HG02840 (cell line): ENCODE measurements around the gene R3HDM1.
"Not testable (repeated sequence)": the region's sequence is repeated elsewhere in the genome, so short reads cannot be mapped to it uniquely, and the experiment has no call there.

Experiments used
- ATAC-seq: cut with Tn5 transposase; IDR thresholded peaks from one replicate; pipeline ENCODE4 v1.9.1; 2021; ENCODE audit warnings: mild to moderate bottlenecking, moderate library complexity, moderate number of reproducible peaks; ENCODE audit not compliant: unreplicated experiment, low FRiP score

R3HDM1 gene

DNA sequence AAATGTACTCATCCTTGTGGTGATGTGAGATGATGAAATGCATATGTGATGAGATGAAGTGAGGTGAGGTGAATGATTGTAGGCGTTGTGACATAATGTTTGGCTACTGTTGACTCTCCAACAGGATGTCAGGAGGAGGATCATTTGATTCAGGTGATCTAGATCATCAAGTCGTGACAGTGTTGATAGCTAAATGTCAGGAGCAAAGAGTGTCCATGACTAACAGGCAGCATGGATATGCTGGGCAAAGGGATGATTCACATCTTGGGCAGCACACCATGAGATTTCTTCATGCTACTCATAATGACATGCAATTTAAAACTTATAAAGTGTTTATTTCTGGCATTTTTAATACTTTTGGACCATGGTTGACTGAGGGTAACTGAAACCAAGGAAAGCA lies 170.2 kb downstream of the R3HDM1 start:
- no peak for ATAC-seq

- no peak for ATAC-seq
Observed at GRCh38 chr2:135703300-135703699, 172.0 kb downstream of the R3HDM1 start.

- ATAC-seq, result not testable (repeated sequence)
Observed at GRCh38 chr2:135704075-135704474, 172.8 kb downstream of the R3HDM1 start.

GRCh38 chr2:135708159-135708558 lies 176.9 kb downstream of the R3HDM1 start:
- no peak for ATAC-seq

DNA sequence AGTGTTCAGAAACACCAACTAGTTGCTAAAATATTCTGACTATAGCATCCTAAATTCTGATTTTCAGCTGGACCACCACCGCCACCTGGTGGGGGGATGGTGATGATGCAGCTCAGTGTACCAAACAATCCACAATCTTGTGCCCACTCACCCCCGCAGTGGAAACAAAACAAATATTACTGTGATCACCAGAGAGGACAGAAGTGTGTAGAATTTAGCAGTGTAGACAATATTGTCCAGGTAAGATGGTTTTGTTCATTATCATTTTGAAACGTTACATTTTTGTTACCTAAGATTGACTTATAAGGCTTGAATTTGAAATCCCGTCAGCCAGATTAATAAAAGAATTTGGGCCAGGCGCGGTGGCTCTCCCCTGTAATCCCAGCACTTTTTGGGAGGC lies 178.7 kb downstream of the R3HDM1 start:
- ATAC-seq, result no peak

DNA sequence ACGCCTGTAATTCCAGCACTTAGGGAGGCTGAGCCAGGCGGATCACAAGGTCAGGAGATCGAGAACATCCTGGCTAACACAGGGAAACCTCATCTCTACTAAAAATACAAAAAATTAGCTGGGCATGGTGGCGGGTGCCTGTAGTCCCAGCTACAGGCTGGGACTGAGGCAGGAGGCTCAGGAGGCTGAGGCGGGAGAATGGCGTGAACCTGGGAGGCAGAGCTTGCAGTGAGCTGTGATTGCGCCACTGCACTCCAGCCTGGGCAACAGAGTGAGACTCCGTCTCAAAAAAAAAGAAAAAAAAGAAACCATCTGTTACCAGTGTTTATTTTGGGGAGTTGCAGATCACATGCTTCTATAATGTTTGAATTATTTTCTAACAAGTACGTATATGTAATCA lies 183.8 kb downstream of the R3HDM1 start:
- ATAC-seq, result not testable (repeated sequence)

GRCh38 chr2:135728064-135728743 lies 196.9 kb downstream of the R3HDM1 start:
- ATAC-seq, result no peak

- ATAC-seq, result no peak
Observed at GRCh38 chr2:135732561-135732960, 201.3 kb downstream of the R3HDM1 start.

- no peak for ATAC-seq
Observed at GRCh38 chr2:135733045-135733444, 201.8 kb downstream of the R3HDM1 start.

GRCh38 chr2:135736546-135736945 lies 205.3 kb downstream of the R3HDM1 start:
- ATAC-seq, result no peak

DNA sequence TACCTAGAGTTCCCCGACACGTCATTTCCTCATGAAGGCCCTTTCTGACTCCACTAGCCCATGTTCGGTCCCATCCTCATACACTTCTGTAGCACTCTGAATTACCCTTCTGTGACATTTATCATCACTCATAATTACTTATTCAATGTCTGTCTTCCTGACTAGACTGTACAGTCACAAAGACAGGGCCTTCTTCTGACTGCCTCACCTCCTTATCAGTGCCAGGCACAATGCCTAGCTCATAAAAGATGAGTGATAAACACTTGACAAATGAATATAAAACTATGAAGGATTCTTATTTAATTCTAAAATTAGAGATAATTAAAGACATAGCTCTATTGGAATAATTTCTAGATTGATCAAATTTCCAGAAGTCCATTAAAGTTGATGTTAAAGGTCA lies 208.9 kb downstream of the R3HDM1 start:
- ATAC-seq, result no peak

DNA sequence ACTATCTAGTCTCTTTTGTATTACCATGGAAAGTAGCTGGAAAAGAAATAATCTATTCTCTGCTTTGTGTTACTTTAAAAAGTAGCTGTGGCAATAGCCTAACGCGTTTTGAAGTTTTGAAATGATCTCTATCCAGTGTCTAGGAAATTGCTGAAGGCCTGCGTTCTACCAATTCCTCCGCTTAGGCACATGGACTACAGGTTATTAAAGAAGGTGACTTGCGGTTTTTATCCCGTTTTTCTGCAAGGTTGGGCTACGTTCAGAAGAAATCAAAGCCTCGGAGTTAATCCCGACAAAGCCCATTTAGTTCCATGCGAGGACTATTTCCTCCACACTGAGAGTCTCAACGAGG lies 209.7 kb downstream of the R3HDM1 start:
- ATAC-seq, result no peak

DNA sequence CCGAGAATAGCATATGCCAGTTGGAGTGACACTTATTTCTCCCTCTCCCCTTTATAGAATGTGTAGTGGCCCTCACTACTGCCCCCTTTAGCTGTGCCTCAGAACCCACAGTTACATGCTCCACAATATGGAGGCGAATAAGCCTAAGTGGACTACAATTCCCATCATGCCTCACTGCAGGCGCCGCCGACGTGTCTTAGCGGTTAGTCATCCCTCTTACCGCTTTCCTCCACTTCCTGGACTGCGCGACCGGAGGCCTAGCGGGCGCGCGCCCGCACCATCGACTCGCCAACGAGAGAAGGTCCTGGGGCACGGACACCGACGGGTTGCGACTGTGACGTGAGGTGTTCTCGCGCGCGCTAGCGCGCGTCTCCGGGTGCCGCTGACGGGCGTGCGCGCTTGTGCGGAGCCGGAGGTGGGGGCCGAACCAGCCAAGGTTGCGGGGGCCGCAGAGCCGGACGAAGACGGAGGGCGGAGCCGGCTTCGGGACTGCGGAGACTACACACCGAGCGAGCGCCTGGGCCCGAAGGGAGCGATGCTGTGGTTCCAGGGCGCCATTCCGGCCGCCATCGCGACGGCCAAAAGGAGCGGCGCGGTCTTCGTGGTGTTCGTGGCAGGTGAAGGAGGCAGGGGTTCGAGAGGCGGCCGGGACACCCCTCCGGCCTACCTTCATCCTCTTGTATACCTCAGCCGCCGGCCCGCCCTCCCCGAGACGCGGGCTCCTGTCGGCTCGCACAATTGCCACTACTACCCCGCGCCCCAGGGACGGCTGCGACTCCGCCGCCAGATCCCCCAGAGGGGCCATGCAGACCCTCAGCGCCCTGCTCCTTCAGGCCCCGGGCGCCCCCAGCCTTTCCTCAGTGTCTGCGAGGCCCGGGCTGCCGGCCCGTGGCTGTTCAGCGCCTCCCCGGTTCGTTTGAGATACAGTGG lies 210.4 kb downstream of the R3HDM1 start, which contains the start of gene UBXN4:
TSS of gene UBXN4 (plus strand) at position 461 of the 930 bp plus-strand sequence. CDS start at position 536, 75 bp downstream.
- peak; percentile 83 for ATAC-seq

DNA sequence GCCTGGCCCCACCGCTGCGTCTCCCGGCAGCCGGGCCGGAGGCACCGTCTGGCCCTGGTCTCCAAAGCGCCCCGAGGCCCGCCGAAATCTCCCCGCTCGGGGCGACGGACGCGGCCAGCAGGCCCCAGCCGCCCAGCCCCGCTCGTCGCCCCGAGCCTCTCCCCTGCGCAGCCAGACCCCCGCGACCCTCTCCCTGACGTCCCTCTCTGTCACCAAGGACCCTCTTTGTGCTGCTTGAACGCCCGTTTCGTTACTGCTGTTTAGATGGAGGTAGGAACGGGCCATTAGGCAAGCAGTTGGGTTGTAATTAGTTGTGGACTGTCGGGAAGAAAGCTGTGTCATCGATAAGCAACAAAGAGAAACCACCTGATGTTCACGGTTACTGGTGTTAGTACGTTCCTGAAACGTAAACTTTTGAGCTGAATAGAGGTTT lies 211.1 kb downstream of the R3HDM1 start:
- ATAC-seq, result peak; percentile 32

DNA sequence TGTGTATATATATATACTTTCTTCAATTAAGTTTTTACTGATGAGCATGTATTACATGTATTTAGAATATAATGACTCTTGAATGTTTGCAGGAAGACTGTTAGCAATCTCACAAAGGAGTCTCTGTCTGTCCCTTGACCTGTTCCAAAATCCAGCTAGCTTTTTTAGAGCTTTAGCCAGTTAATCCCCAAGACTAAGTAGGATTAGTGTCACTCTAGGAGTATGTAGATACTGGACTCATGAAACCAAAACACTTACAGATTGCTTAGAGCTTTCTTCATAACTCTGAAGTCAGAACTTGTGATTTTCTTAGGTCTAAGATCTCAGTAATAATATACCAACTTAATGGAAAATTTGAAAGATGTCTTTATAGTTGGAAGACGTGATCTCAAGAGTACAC lies 212.6 kb downstream of the R3HDM1 start:
- no peak for ATAC-seq

GRCh38 chr2:135744760-135745314 lies 213.6 kb downstream of the R3HDM1 start:
- no peak for ATAC-seq

DNA sequence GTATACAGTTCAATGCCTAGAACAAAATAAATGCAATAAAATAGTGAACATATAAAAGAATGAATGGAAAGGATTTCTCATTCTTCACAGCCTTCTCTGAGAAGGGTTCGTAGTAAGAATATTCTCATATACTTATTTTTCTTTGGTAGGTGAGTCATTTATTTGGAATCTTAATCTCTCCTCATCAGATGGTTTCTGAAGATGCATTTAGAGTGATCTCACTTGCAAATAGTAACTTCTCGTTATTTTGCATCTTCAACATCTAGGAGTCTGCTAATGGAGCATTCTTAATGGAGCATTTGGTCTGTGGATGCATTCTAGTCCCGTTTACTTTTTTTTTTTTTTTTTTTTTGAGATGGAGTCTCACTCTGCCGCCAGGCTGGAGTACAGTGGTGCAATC lies 214.3 kb downstream of the R3HDM1 start:
- ATAC-seq, result no peak

GRCh38 chr2:135755573-135755972 lies 224.3 kb downstream of the R3HDM1 start:
- ATAC-seq, result no peak

- ATAC-seq, result no peak
Observed at GRCh38 chr2:135756692-135757091, 225.4 kb downstream of the R3HDM1 start.

DNA sequence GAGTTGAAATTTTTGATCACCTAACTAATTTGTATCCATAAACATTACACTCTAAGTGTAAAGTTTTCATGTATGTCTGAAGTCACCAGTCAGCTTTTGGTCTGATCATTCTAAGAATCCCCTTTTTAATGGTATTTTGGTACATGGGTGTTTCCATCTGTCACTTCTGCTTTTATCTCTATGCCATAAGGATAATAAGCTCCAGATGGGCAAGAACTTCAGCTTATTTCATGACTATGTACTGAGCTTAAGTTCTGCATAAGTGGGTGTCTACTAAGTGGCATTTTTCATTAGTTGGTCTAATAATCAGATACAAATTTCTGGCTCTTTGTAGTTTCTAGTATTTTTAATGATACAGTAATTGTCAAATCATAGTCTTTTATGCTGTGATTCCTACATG lies 230.7 kb downstream of the R3HDM1 start:
- no peak for ATAC-seq

DNA sequence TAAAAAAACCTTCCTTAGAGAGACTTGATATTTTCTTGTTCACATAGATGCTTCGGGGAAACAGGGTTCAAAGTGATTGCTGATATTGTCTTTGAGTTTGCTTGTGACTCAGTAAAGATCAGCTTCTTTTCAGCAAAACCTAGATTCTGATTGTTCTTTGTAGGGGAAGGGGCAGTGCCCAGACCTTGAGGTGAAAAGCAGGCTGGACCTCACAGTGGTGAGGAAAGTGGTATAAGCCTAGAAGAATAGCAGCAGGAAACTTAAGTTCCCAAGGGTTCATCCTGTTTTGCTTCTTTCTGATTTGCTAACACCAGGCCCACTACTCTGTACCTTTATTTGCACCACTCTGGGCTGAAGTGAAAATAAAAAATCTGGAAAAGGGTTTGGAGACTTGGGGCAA lies 231.2 kb downstream of the R3HDM1 start:
- no peak for ATAC-seq
